H9 (cell line): ENCODE measurements around the gene EPO. TPM values are rescaled to one million over a fixed set of nuclear protein-coding genes. Genes with fewer than 3 reads are reported as not detected.

Source experiments
- DNase-seq: peaks from one replicate; pipeline ENCODE4 v3.0.0-alpha.2; 2017
- H2AFZ ChIP-seq: one replicate; pipeline ENCODE4 v1.6.1; 2013; ENCODE audit warnings: mild to moderate bottlenecking, low read length, control low read depth, moderate library complexity
- H2AK5ac ChIP-seq: 2 replicates; pipeline ENCODE4 v1.6.1; 2013; ENCODE audit warnings: low read length, control low read depth, mixed read lengths; ENCODE audit not compliant: insufficient read length
- H2BK120ac ChIP-seq: one replicate; pipeline ENCODE4 v1.6.1; 2013; ENCODE audit warnings: low read depth, mild to moderate bottlenecking, low read length, control low read depth, inconsistent platforms; ENCODE audit not compliant: poor library complexity, severe bottlenecking
- H2BK12ac ChIP-seq: 2 replicates; pipeline ENCODE4 v1.6.1; 2013; ENCODE audit warnings: low read length, control low read depth, mixed read lengths, low read depth; ENCODE audit not compliant: insufficient read length
- H2BK15ac ChIP-seq: 2 replicates; pipeline ENCODE4 v1.6.1; 2013; ENCODE audit warnings: low read depth, low read length, control low read depth
- H2BK20ac ChIP-seq: one replicate; pipeline ENCODE4 v1.6.1; 2013; ENCODE audit warnings: low read depth, mild to moderate bottlenecking, low read length, control low read depth, inconsistent platforms; ENCODE audit not compliant: poor library complexity, severe bottlenecking
- H2BK5ac ChIP-seq: 2 replicates; pipeline ENCODE4 v1.6.1; 2013; ENCODE audit warnings: low read length, control low read depth, mixed read lengths; ENCODE audit not compliant: insufficient read length
- H3K14ac ChIP-seq: 2 replicates; pipeline ENCODE4 v1.6.1; 2013; ENCODE audit warnings: low read length, control low read depth; ENCODE audit not compliant: insufficient read depth
- H3K18ac ChIP-seq: 2 replicates; pipeline ENCODE4 v1.6.1; 2013; ENCODE audit warnings: low read depth, mild to moderate bottlenecking, mixed read lengths, low read length, control low read depth; ENCODE audit not compliant: insufficient read length
- H3K23ac ChIP-seq: 2 replicates; pipeline ENCODE4 v1.6.1; 2013; ENCODE audit warnings: low read length, control low read depth, mixed read lengths, low read depth; ENCODE audit not compliant: insufficient read length
- H3K23me2 ChIP-seq: 2 replicates; pipeline ENCODE4 v1.6.1; 2013; ENCODE audit warnings: low read depth, mild to moderate bottlenecking, mixed read lengths, low read length, control low read depth; ENCODE audit not compliant: insufficient read length, poor library complexity, severe bottlenecking
- H3K27ac ChIP-seq: 2 replicates; pipeline ENCODE4 v1.5.1; 2013; ENCODE audit warnings: low read length, control low read depth, mixed read lengths, low read depth; ENCODE audit not compliant: insufficient read length
- H3K27me3 ChIP-seq: 2 replicates; pipeline ENCODE4 v1.6.1; 2013; ENCODE audit warnings: low read length, control low read depth, inconsistent platforms; ENCODE audit not compliant: insufficient read depth
- H3K4ac ChIP-seq: 2 replicates; pipeline ENCODE4 v1.6.1; 2013; ENCODE audit warnings: low read depth, mild to moderate bottlenecking, control low read depth, inconsistent platforms, low read length, moderate library complexity
- H3K4me1 ChIP-seq: 2 replicates; pipeline ENCODE4 v1.6.1; 2013; ENCODE audit warnings: low read length, control low read depth, inconsistent platforms; ENCODE audit not compliant: insufficient read depth
- H3K4me2 ChIP-seq: 2 replicates; pipeline ENCODE4 v1.6.1; 2013; ENCODE audit warnings: low read length, control low read depth, mixed read lengths; ENCODE audit not compliant: insufficient read length, insufficient read depth
- H3K56ac ChIP-seq: 2 replicates; pipeline ENCODE4 v1.6.1; 2013; ENCODE audit warnings: low read depth, mild to moderate bottlenecking, mixed read lengths, low read length, control low read depth; ENCODE audit not compliant: insufficient read length
- H3K79me1 ChIP-seq: 2 replicates; pipeline ENCODE4 v1.6.1; 2013; ENCODE audit warnings: low read depth, mild to moderate bottlenecking, moderate library complexity, low read length, control low read depth, inconsistent platforms; ENCODE audit not compliant: insufficient read depth, poor library complexity, severe bottlenecking
- H3K79me2 ChIP-seq: 2 replicates; pipeline ENCODE4 v1.6.1; 2013; ENCODE audit warnings: low read length, control low read depth, inconsistent platforms; ENCODE audit not compliant: insufficient read depth
- H3K9ac ChIP-seq: 2 replicates; pipeline ENCODE4 v1.6.1; 2013; ENCODE audit warnings: low read length, control low read depth, mixed read lengths; ENCODE audit not compliant: insufficient read length; ENCODE audit errors: extremely low read depth
- H3K9me3 ChIP-seq: one replicate; pipeline ENCODE4 v1.6.1; 2013; ENCODE audit warnings: low read depth, low read length, inconsistent platforms; ENCODE audit not compliant: control insufficient read depth
- H3T11ph ChIP-seq: one replicate; pipeline ENCODE4 v1.6.1; 2013; ENCODE audit warnings: mild to moderate bottlenecking, low read length, control low read depth, inconsistent platforms
- H4K20me1 ChIP-seq: one replicate; pipeline ENCODE4 v1.6.1; 2013; ENCODE audit not compliant: control insufficient read depth, insufficient read length, insufficient read depth
- H4K5ac ChIP-seq: 2 replicates; pipeline ENCODE4 v1.6.1; 2013; ENCODE audit warnings: low read depth, mild to moderate bottlenecking, mixed read lengths, low read length, control low read depth; ENCODE audit not compliant: insufficient read length
- H4K8ac ChIP-seq: replicated peaks from 2 replicates; pipeline ENCODE4 v1.6.1; 2013; ENCODE audit warnings: low read length, control low read depth, mixed read lengths, low read depth; ENCODE audit not compliant: insufficient read length
- H4K91ac ChIP-seq: 2 replicates; pipeline ENCODE4 v1.6.1; 2013; ENCODE audit warnings: low read depth, mild to moderate bottlenecking, moderate library complexity, mixed read lengths, low read length, control low read depth; ENCODE audit not compliant: insufficient read length
- H3K27ac Mint-ChIP-seq, 3 experiments: 2 replicates in 2 of 3; 3 replicates in 1 of 3; pipeline ENCODE4 v1.8.0; 2020 to 2021; ENCODE audit warnings: mixed read lengths in 3 of 3, mild to moderate bottlenecking in 1 of 3, moderate library complexity in 1 of 3
- H3K27me3 Mint-ChIP-seq: 2 replicates; pipeline ENCODE4 v1.8.0; 2021; ENCODE audit warnings: low read depth, mild to moderate bottlenecking, moderate library complexity, mixed read lengths
- H3K36me3 Mint-ChIP-seq, 3 experiments: 2 replicates in 2 of 3; 3 replicates in 1 of 3; pipeline ENCODE4 v1.8.0; 2020 to 2021; ENCODE audit warnings: low read depth in 3 of 3, mixed read lengths in 3 of 3; ENCODE audit not compliant: insufficient read depth in 1 of 3
- H3K4me1 Mint-ChIP-seq, 2 experiments: 2 replicates each; pipeline ENCODE4 v1.8.0; 2020; ENCODE audit warnings: mixed read lengths in 2 of 2
- H3K4me3 Mint-ChIP-seq, 2 experiments: 2 replicates in 1 of 2; 3 replicates in 1 of 2; pipeline ENCODE4 v1.8.0; 2020 to 2021; ENCODE audit warnings: mild to moderate bottlenecking in 2 of 2, mixed read lengths in 2 of 2, moderate library complexity in 1 of 2
- H3K9me3 Mint-ChIP-seq, 2 experiments: 2 replicates in 1 of 2; 3 replicates in 1 of 2; pipeline ENCODE4 v1.8.0; 2020; ENCODE audit warnings: mild to moderate bottlenecking in 2 of 2, mixed read lengths in 2 of 2, moderate library complexity in 1 of 2
- CTCF ChIP-seq: fragments of 200-600 bp; sonication (generic); conservative IDR thresholded peaks from 3 replicates; pipeline ENCODE4 v1.8.0; 2021; ENCODE audit warnings: antibody characterized with exemption, mild to moderate bottlenecking
- WGBS: extraction: QIAGEN DNeasy Blood & Tissue Kit; methylation state at CpG from one replicate; pipeline ENCODE4 v1.1.7; 2013; ENCODE audit warnings: missing lambda C conversion rate, low lambda C conversion rate, mixed read lengths; ENCODE audit not compliant: insufficient read length; ENCODE audit errors: extremely low coverage; 5-methylcytosine and 5-hydroxymethylcytosine counted together
- total RNA-seq: library from RNA; stranded (reverse); gene quantifications from 2 replicates; pipeline ENCODE4 v1.2.1, GENCODE V29; 2021

Gene EPO
- total RNA-seq, 1 experiment from 2014 or later = 0.44 TPM

- no peak overlapping the region for H3T11ph ChIP-seq
- H3K4me3 Mint-ChIP-seq = no peak overlapping the region
- no CpG with 5 or more reads among the region's 33 CpGs for WGBS
Observed at GRCh38 chr7:100686201-100686821, 34.0 kb upstream of the EPO start.

More at GRCh38 chr7:100686201-100686821, 34.0 kb upstream of the EPO start:
- Histone ChIP-seq H4K8ac (no peak overlapping the region), H2BK20ac (no peak overlapping the region), H2BK12ac (no peak overlapping the region), H3K23me2 (no peaks in the 10 kb centered on the region), H2AFZ (no peak overlapping the region), H4K5ac (no peak overlapping the region), H3K14ac (no peak overlapping the region), H3K4me2 (no peak overlapping the region), H3K23ac (no peak overlapping the region), H3K9me3 (no peaks in the 10 kb centered on the region), H3K27ac (no peak overlapping the region), H3K4me1 (no peaks in the 10 kb centered on the region), H3K79me1 (peaks cover 5% of the 10 kb centered on the region), H3K27me3 (no peaks in the 10 kb centered on the region), H4K20me1 (no peaks in the 10 kb centered on the region), H3K79me2 (peaks cover 16% of the 10 kb centered on the region; the same call in 1 of the 2 replicates), H2BK5ac (no peak overlapping the region), H3K56ac (no peak overlapping the region), H2BK15ac (no peak overlapping the region), H3K9ac (no peak overlapping the region), H3K18ac (no peak overlapping the region), H2BK120ac (no peak overlapping the region), H3K4ac (no peak overlapping the region), H4K91ac (no peak overlapping the region), H2AK5ac (no peak overlapping the region)
- no peak for DNase-seq
- Mint-ChIP-seq H3K4me1 (peaks cover 5 to 12% of the 10 kb centered on the region in 2 experiments), H3K36me3 (peaks cover 30 to 79% (median 70%) of the 10 kb centered on the region in 3 experiments), H3K27ac (peak overlapping the region in 1 of 3 experiments; percentile 44; a peak in 1 of 7 replicates), H3K27me3 (no peaks in the 10 kb centered on the region), H3K9me3 (no peaks in the 10 kb centered on the region)
- no peak for TF ChIP-seq CTCF
